NB4 (cell line): Measurements from ENCODE around the gene BZW2.

Experiments used
- DNase-seq: peaks from one replicate; pipeline ENCODE4 v3.0.0; 2010; ENCODE audit warnings: low read depth
- H3K4me3 ChIP-seq: one replicate; pipeline ENCODE4 v1.5.1; 2011; ENCODE audit warnings: mild to moderate bottlenecking, low read depth, low read length, moderate library complexity
- MAX ChIP-seq: IDR thresholded peaks from 2 replicates; pipeline ENCODE4 v1.6.1; 2011; ENCODE audit warnings: low read depth, low read length
- MYC ChIP-seq: IDR thresholded peaks from 2 replicates; pipeline ENCODE4 v1.6.1; 2011; ENCODE audit warnings: low read depth, low read length
- POLR2A ChIP-seq: IDR thresholded peaks from 2 replicates; pipeline ENCODE4 v1.6.1; 2011; ENCODE audit warnings: mild to moderate bottlenecking; ENCODE audit not compliant: insufficient read length; ENCODE audit errors: extremely low read depth
- TF ChIP-seq, protein P1 (sequence below): IDR thresholded peaks from one replicate; pipeline ENCODE4 v1.5.1; 2012; ENCODE audit warnings: low read depth, low read length

BZW2 gene

DNA sequence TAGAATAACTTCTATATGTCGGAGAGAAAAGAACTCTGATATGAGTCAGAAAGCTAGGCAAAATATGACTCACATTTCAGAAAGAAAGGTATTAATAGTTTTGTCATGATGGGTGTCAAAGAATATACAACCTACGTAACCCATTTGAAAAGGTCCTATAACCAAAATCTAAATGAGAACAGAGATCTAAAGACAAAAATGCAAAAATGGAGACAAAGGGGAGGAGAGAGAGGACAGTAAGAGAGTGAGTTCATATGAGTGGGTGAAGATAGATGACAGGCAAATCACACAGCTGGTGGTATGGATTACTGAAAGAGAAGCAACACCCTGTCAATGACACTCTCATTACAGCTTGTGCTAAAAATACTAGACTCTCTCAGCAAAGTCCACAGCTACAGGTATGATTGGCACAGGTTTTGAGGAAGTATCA is 26.0 kb upstream of the BZW2 start:
- TF ChIP-seq, protein P1, sequence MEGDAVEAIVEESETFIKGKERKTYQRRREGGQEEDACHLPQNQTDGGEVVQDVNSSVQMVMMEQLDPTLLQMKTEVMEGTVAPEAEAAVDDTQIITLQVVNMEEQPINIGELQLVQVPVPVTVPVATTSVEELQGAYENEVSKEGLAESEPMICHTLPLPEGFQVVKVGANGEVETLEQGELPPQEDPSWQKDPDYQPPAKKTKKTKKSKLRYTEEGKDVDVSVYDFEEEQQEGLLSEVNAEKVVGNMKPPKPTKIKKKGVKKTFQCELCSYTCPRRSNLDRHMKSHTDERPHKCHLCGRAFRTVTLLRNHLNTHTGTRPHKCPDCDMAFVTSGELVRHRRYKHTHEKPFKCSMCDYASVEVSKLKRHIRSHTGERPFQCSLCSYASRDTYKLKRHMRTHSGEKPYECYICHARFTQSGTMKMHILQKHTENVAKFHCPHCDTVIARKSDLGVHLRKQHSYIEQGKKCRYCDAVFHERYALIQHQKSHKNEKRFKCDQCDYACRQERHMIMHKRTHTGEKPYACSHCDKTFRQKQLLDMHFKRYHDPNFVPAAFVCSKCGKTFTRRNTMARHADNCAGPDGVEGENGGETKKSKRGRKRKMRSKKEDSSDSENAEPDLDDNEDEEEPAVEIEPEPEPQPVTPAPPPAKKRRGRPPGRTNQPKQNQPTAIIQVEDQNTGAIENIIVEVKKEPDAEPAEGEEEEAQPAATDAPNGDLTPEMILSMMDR = no peak
- TF ChIP-seq POLR2A (no peak), MYC (no peak), MAX (no peak)
- H3K4me3 ChIP-seq = no peak overlapping the region
- DNase-seq = no peak

DNA sequence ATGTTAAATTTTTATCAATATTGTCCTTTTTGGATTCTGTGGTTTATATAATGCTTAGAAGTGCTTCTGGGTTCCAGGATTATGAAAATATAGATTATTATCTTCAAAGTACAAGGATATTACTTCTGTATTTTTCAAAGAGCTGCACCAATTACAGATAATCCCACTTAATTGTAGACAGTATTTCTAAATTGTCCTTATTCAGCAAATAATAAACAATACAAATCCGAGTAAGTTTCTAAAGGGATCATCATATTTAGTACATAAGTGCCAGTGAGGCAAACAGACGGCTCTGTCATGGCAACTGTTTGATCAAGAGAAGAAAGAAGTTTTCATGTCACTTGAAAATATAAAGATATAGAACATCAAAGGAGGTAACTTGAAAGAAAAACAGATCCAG is 19.6 kb upstream of the BZW2 start:
- no peak for TF ChIP-seq POLR2A
- TF ChIP-seq MYC = no peak
- TF ChIP-seq, protein P1 = no peak
- TF ChIP-seq MAX = no peak
- no peak for DNase-seq
- no peak overlapping the region for H3K4me3 ChIP-seq

DNA sequence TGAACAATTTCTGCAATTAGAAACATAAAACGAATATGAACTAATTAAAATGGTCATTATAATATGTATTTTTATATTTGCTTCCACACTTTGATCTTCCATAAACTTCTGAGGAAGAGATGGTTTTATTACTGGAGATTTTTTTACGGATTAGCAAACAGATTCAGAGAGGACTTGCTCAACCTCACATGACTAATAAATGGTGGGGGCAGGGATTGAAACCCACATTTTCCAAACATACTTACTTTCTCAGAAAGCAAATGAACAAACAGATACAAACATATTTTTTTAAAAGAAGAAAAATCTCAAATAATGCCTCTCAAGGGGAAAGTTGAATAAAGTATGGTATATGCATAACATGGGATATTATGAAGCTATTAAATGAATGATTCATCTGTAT is 18.7 kb upstream of the BZW2 start:
- no peak overlapping the region for H3K4me3 ChIP-seq
- no peak for DNase-seq
- TF ChIP-seq MAX = no peak
- TF ChIP-seq MYC = no peak
- no peak for TF ChIP-seq POLR2A
- TF ChIP-seq, protein P1 = no peak

DNA sequence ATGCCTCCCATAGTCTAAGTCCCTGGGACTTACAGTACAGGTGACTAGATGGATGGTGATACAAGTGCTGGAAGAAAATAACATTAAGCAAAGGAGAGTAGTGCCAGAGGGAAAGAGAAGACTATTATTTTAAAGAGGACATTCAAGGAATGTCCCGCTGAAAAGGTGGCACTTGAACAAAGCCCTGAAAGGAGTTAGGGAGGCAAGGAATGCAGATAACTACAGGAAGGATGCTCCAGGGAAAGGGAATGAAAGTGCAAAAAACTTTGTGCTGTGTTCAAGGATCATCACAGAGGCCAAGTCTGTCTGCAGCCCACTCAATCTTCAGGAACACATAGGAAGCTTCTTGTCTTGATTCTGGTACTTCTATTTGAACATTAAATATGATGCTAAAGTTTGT is 15.3 kb upstream of the BZW2 start:
- DNase-seq = no peak
- TF ChIP-seq MYC = no peak
- TF ChIP-seq, protein P1 = no peak
- TF ChIP-seq POLR2A = no peak
- no peak for TF ChIP-seq MAX
- no peak overlapping the region for H3K4me3 ChIP-seq

DNA sequence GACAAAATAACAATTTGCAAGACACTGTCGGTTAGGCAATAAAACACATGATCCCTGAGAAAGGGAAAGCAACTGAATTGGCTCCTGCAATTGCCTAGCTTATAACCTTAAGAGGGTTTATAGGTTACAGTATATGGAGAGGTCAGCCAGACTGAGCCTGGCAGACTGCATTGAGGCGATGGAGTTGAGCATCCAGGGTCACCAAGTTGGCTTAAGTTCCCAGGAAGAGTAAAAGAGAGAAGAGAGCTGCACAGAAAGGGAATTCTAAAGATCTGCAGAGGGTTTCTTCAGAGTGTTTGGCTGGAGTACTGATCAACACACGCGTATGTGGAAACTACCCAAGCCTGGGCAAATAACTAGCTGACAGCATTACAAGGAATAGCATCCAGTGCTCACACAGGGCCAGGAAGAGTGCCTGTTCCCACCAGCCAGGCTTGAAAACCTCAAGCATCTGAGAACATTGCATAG is 11.7 kb upstream of the BZW2 start:
- no peak overlapping the region for H3K4me3 ChIP-seq
- DNase-seq = no peak
- TF ChIP-seq POLR2A = no peak
- TF ChIP-seq MAX = no peak
- TF ChIP-seq, protein P1 = no peak
- no peak for TF ChIP-seq MYC

DNA sequence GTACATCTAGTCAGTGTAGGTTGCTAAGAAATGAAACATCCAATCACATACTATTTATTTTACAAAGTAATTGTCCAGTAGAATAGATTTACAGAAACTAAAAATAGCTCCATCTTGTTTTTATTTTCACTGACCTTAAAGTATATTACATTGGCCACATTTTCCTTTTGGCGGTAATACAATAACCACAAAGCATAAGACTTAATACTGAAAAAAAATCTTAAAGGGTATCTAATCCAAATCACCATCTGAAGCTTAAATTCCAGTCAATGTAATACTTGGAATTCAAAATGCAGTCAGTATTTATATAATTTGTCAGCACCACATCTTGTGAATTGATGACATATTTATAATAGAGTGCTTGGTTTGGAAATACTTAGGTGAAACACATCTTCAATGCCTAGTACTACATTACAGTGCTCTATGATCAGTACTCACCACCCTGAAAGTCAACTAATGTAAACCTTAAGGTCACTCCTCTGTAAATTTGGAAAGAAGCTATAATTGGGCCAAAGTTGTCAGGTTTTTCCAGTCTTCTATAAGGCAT is 9.4 kb upstream of the BZW2 start:
- TF ChIP-seq MAX (no peak), MYC (no peak), POLR2A (no peak)
- TF ChIP-seq, protein P1 = no peak
- DNase-seq = no peak
- H3K4me3 ChIP-seq = no peak overlapping the region
